Measurements from ENCODE around the gene GNAI3.
A peak's percentile ranks its signal among the peaks of the same experiment; 100 is the strongest.

GNAI3 gene

DNA sequence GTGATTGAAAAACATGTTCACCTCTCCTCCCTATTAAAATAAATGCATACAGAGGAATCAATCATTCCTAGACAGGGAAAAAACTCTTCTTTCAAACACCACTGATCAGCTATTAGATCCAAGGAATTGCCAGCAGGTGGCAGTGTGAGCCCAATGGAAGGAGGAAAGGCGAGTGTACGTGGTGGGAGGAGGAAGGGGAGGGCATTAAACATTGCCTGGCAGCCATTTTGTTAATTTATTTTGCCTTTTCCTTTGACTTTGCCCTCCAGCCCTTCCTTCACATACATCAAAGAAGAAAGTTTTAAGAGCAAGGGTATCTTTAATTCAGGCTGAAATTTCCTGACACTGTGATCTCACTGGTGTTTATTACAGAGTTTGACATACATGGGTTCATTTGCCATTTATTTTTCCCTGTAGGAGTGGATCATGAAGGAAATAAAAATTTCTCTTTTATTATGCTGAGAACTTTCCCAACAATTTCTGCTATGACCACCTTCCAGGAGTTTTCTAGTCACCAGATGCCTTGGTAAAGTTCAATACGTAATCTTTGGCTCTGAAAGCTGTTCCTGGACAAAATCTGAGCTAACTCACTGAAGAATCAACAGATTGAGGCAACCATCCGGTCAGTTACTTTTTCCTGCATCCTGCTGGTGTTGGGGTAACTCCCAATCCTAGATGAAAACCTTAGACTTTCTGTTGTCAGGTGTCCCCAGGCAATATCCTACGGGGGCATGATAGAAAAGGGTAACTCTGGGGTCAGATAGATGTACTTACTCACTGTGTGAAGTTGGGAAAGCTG lies 1.9 kb upstream of the GNAI3 start:
- peak; percentile 54 to 82 for DNase-seq (ENCODE audit: low read depth in 2 of 2)

DNA sequence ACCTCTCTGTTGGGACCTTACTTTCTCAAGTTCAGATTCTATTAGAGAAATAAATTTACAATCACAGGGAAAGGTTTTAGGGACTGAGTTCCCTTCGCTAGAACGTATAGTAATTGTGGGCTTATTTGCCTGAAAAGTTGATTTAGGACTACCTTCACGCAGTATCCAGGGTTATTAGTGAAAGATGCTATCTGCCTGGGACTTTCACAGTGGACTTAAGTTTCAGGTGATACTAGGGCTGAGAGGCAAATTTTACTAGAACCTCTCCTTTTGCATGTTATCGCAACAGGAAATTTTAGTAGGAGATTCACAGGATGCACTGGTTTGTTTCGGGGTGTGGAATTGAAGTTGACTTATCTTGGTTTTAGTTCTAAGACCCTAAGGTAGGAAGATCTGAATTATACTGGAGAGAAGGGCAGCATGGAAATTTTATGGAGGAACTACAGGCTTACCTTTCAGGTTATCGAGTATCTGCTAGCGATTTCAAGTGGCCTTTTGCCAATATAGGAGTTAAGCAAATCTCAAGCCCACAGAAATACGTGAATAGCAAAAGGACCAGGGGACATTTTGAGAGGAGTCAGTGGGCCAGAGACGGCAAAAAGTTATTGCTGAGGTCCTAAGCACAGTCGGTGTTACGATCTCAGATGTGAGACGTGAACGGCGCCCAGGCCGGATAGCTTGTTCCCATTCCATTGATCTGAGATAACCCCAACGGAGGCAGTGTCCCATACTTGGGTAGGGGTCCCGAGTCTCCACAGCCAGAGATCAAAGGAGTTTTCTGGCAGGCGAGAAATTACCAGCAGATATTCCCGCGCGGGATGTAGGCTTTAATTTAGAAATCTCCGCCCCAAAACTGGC lies 723 bp upstream of the GNAI3 start:
- DNase-seq (ENCODE audit: low read depth in 2 of 2), result no peak

DNA sequence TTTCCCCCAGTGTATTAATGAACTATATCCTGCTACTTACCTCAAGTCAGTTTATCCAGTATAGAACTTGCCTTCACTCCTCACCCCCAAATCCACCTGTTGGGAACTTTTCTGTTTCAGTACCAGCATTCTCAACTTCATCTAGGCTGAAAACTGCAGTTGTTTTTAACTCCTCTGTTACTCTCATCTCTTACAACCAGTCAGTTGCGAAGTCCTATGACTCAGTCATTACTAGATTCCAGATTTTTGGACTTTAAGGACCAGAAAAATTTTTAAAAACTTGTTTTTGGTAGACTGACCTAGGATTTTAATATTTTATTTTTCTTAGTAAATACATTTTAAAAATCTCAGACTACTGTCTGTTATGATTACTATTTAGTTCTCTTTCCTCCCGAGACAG lies 8.1 kb downstream of the GNAI3 start:
- no peak for DNase-seq (ENCODE audit: low read depth in 2 of 2)

DNA sequence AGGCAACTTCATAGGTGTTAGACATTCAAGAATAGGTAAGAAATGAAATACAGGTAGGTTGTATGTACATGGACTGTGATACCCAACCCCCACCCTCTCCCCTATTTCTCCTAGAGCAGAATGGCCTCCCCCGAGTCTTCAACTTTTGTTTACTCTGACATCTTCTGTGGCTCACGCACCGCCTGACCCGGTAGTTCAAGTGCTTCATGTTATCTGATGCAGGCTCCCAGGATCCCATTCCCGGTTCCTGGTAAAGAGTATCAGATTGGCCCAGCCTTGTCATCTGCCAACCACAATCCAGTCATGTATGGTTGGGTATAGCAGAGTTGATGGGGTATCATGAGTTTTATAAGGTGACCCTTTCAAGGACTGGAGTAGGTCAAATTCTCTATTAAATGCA lies 9.1 kb downstream of the GNAI3 start:
- DNase-seq (ENCODE audit: low read depth in 2 of 2), result no peak

DNA sequence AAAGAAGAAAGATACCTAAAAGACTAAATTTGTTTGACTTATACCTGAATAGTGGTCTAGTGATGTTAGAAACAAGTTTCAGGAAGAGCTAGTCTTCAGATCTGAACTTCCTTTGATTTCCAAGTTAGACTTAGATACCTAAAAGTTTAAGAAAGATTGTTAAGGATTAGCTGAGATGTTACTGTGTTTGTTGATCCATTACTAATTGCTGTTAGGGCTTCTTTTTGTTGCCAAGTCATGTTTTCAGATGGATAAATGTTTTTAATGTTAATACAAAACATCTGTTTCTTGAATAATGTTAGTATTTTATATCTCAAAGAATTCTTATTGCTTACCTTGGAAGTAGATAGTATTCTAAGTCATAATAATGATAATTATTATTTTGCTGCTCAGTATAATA lies 11.6 kb downstream of the GNAI3 start:
- no peak for DNase-seq (ENCODE audit: low read depth in 2 of 2)

DNA sequence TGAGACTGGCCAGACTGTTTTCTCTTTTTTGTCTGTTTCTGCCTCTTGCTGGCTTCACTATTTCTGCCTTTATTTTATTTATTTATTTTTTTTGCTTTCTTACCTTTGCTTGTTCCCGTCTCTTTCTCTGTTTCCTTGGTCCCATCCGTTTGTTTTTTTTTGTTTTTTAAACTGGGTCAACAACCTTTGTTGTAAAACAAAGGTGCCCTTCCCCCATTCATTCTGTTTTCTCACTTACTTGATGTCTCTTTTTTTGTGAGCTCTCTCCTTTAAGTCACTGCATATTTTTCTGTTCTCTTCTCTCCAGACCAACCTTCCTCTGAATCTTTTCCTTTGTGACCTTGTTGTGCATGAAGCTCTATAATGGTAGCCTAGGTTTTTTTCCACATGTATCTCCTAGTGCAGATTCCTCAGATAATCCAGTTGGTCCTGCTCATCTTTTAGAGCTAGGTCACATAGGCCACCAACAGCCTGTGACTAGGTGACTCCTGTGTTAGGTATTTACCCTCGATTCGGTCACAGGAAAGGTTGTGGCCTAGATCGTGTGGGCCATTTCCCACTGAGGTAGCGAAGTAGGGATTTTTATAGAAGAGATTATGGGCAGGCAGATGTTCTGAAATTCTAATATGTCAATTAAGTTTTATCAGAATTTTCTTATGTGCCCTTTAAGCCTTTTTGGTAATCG lies 15.9 kb downstream of the GNAI3 start:
- DNase-seq (ENCODE audit: low read depth in 2 of 2), result no peak

DNA sequence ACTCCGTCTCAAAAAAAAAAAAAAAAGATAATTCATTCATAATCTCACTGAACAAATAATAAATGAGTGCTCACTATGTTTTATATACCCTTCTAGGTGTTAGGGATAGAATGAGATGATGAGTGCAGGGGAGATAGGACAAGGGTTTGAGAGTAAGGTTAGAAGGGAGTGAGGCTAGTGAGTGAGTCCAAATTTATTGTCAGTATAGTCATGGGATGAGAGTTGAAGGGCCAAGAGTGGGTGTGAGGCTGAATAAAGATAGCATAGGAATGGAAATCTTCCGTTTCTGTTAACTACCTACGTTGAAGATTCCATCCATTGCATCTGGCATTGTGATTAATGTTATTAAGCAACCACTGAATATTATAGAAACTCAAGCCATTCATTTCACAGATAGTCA lies 16.8 kb downstream of the GNAI3 start:
- DNase-seq (ENCODE audit: low read depth in 2 of 2), result no peak

DNA sequence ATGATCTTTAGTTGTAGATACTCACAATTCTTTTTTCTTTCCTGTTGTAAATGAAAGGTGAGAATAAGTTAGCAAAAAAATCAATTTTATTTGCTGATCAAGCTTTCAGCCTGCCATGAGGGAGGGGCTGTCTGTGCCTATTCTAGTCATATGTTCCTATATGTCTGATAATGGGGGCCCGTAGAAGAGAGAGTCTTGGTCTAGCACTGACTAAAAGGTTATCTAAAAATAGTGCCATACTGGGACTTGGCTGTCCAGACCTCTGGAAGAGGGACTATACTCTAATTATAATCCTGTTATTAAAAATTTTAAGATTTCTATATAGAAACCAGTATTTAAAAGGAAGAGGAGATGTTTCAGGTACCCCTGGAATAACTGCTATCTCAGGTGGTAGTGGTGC lies 18.6 kb downstream of the GNAI3 start:
- DNase-seq (ENCODE audit: low read depth in 2 of 2), result no peak

DNA sequence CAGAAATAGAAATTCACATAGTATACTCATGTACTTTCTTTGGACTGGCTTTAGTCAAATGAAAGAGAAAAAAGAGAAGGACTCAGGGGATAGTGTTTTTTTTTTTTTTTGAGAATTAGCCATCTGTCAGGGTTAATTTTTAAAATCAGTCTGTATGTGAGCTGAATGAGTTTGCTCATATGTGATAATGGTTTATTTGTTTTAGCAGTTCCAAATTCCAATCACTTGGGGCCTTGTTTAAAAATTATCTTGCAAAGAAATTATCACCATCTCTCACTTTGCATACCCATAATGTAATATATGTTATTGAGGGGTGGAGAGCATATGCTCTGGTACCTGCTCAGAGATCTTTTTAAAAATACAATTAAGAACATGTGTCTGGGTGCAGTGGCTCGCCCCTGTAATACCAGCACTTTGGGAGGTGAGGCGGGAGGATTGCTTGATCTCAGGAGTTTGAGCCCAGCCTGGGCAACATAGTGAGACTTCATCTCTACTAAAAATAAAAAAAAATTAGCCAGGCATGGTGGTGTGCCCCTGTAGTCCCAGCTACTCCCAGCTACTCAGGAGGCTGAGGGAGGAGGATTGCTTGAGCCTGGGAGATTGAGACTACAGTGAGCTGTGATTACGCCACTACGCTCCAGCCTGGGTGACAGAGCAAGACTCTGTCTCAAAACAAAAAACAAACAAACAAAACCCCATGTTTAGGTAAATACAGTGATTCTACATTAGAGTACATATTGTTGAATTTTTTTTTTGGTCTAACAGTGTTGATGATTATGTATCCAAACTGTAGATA lies 19.7 kb downstream of the GNAI3 start:
- DNase-seq (ENCODE audit: low read depth in 2 of 2), result no peak

DNA sequence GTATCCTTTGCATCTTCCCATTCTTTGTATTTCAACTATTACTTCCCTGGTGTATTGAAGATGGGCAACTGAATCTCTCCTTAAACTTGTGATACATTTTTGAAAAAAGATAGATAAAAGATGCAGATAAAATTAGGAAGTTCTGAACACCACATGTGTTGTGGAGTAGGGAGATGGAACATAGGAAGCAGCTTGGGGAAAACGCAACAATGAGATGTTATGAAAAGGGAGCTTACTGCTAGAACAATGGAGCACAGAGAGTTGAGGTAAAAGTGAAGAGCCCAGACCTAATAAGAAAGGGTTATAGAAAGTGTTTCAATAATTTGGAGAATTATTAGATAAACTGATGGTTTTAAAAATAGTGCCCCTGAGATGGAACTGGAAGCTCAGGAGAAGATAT lies 20.9 kb downstream of the GNAI3 start:
- no peak for DNase-seq (ENCODE audit: low read depth in 2 of 2)

DNA sequence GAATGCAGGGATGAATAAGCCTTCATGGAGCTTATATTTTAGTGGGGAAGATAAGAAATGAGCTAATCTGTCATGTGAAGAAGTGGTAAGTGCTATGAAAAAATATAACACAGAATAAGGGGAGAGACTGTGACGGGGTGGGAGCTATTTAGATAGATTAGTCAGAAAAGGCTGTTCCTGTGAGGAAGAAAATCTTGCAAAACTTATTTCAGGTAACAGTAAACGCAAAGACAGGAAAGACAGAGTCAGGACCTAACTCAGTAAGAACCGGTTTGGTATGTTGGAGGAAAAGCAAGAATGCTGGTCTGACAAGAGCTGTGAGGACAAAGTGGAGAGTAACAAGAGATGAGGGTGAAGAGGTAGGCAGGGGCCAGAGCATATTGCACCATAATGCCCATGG lies 22.0 kb downstream of the GNAI3 start:
- no peak for DNase-seq (ENCODE audit: low read depth in 2 of 2)

DNA sequence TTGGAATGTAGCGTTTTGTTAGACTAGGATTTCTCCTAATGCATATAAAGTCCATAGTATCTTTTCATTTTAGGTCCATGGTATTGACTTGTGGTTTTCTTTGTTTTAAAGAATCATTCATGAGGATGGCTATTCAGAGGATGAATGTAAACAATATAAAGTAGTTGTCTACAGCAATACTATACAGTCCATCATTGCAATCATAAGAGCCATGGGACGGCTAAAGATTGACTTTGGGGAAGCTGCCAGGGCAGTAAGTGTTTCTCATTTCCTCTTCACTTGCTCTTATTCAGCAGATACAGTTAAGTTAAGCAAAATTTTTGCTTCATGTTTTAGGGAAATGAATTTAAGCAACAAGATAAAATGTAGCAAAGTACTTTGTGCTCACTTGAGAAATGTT lies 25.4 kb downstream of the GNAI3 start:
- no peak for DNase-seq (ENCODE audit: low read depth in 2 of 2)

DNA sequence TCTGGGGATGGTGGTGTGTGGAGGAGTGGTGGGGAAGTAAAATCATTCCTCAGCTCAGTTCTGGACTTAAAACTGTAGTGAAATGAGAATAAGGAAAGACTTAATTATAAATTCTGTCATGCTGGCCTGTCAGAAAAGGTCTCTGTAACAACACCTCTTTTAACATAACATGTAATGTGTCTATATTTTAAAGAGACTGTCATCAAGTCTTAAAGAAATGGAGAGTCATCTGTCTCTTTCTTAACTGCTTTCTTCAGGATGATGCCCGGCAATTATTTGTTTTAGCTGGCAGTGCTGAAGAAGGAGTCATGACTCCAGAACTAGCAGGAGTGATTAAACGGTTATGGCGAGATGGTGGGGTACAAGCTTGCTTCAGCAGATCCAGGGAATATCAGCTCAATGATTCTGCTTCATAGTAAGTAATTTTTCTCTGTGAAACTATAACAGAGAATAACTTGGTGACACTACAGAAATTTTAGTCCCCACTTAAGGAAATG lies 30.6 kb downstream of the GNAI3 start:
- DNase-seq (ENCODE audit: low read depth in 2 of 2), result no peak

DNA sequence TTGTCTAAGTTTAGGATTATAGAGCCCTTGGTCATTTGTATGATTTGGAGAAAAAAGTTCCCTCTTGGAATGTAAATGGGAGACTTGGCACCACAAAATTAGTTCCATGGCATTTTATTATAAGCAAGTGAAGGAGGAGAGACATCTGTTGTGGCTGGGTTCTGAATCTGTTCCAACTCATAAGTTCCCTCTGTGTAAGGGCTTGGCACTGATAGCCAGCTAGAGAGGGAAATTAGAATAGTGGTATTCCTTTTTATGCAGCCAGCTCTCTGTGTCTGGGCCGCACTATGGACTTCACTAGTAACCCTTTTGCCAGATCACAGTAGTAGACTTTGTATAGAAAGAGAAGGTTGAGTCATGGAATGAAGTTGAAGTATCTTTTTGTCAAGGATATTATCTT lies 31.1 kb downstream of the GNAI3 start:
- no peak for DNase-seq (ENCODE audit: low read depth in 2 of 2)

DNA sequence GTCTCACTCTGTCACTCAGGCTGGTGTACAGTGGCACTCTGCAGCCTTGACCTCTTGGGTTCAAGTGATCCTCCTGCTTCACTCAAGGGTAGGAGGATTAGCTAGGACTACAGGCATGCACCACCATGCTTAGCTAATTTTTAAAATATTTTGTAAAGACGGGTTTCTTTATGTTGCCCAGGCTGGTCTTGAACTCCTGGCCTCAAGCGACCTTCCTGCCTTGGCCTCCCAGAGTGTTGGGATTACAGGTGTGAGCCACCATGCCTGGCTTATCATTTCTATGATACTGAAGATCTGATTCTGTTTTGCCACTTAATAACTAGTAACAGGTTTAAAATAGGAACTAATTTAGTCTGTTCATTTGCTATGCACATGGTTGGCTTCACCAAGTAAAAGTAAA lies 33.6 kb downstream of the GNAI3 start:
- DNase-seq (ENCODE audit: low read depth in 2 of 2), result no peak

DNA sequence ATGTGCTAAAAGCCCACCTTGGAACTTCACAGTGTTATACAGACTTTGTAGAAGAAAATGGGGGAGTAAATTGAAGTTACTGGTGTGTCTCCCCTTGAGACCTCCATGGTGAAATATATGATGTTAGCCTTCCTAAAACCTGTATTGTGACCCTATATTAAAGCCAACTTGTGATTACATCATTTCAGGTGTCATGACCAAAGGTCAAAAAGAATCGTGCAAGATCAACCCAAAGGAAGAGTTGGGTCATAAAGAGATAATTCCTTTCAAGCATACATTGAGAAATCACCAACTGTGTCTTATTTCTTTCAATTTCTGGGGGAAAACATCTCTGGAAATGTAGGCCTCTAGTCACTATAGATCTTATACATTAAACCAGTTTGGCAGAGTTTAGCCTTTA lies 36.4 kb downstream of the GNAI3 start:
- DNase-seq (ENCODE audit: low read depth in 2 of 2), result no peak

DNA sequence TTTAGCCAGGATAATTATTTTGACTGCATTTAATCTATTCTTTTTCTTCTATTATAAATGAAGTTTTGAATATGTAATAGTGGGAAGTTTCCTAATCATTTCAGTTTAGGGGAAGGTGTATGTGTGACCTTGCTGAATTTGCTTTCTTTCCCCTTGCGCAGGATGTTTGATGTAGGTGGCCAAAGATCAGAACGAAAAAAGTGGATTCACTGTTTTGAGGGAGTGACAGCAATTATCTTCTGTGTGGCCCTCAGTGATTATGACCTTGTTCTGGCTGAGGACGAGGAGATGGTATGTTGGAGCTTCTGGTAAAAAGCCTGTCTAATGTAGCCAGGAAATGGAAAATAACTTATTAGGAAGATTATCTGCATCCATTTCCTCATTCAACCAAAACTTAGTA lies 37.6 kb downstream of the GNAI3 start:
- DNase-seq (ENCODE audit: low read depth in 2 of 2), result no peak

DNA sequence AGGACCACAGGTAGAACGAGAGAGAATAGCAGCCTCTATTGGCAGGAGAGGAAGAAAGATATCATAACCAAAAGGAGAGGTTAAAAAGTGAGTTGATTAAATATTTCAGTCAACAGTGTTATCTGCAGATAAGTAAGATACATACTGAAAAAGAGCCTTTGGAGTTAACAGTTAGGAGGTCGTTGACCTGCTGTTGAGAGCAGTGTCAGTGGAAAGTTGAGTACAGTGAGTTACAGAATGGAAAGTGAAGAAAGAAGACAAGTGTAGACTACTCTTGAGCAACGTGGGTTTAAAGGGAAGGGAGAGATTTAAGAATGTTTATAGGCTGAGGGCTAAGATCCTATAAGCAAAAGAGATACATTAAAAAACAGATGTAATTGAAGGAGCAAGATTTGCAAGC lies 40.8 kb downstream of the GNAI3 start:
- no peak for DNase-seq (ENCODE audit: low read depth in 2 of 2)

DNA sequence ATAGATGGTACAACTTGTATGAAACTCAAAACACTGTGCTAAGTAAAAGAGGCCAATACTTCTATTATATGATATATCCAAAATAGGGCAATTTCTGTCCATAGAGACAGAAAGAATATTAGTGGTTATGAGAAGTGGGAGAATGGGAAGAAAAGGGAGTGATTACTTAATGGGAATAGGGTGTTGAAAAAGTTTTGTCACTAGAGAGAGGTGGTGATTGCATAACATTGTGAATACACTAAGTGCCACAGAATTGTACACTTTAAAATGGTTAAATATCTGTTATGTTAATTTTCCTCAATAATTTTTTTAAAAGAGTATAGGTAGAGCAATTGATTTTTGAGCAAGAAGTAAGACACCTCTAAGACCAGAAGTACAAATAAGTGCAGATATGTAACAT lies 41.3 kb downstream of the GNAI3 start:
- DNase-seq (ENCODE audit: low read depth in 2 of 2), result no peak

DNA sequence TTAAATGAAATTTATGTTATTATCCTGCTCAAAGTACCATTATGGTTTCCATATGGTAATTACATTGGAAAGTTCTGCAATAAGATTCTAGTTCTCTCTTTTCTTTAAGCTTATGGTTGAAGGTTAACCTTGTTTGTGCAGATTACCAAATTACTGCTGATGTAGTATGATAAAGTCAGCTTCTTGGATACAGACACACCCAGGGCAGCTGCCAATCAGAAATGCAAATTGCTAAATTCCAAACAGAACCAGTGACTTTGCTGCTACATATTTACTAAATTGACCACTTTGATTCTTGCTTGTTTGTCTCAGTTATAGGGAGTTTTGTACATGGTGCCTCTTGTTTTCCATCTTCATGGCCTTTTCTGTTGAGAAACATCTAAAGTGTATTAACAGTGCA lies 44.5 kb downstream of the GNAI3 start:
- no peak for DNase-seq (ENCODE audit: low read depth in 2 of 2)

DNA sequence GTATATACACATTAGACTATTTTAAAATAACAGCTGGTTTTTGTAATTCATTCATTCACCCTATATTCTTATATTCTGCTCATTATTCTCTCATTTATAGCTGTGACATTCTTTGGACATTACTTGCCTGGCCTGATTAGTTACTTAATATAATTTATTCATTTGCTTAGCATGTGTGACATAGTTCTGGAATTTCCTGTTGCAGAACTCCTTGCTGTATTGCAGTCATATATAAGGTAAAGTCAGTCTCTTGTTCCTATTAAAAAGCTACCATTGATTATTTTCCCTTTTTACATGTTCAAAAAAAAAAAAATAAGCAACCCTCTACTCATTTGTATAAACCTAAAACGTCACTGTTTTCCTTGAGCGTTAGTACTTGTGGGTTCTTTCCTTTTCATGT lies 47.1 kb downstream of the GNAI3 start:
- DNase-seq (ENCODE audit: low read depth in 2 of 2), result no peak

DNA sequence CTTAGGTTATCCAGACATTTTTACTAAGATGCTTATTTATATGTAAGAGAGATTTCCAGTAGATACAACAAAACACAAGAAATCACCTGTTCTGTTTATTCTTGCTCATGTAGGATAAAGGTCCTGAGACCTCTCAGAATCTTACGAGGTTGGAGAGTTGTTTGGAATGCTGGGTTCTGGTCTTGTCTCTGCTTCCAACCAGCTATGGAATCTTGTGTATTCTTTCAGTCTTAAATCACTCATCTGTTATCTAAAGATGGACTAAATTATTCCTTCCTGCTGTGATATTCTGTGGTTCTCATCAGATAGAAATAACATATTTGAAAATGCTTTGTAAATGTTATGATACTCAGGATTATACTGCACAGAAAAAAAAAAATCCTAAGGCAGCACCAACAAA lies 49.7 kb downstream of the GNAI3 start:
- DNase-seq (ENCODE audit: low read depth in 2 of 2), result no peak
